HCT116 (cell line): ENCODE results near the gene RELCH.

Experiments used
- CTCF ChIP-seq, 3 experiments: fragments of 200-600 bp in 1 of 3; sonication (generic) in 1 of 3; IDR thresholded peaks in 2 of 3; conservative IDR thresholded peaks in 1 of 3; 2 replicates each; pipeline ENCODE4 v1.5.1; 2012 to 2017; ENCODE audit warnings: low read depth in 2 of 3, low read length in 2 of 3, antibody characterized with exemption in 1 of 3, borderline replicate concordance in 1 of 3, control low read depth in 1 of 3, mild to moderate bottlenecking in 1 of 3, mixed read lengths in 1 of 3, mixed run types in 1 of 3, moderate library complexity in 1 of 3; ENCODE audit not compliant: insufficient read depth in 1 of 3
- EGR1 ChIP-seq: IDR thresholded peaks from 2 replicates; pipeline ENCODE4 v1.6.1; 2012; ENCODE audit warnings: low read depth
- ELF1 ChIP-seq: IDR thresholded peaks from 2 replicates; pipeline ENCODE4 v1.6.1; 2012; ENCODE audit warnings: low read depth, borderline replicate concordance
- MAX ChIP-seq: IDR thresholded peaks from 2 replicates; pipeline ENCODE4 v1.6.1; 2012
- POLR2A ChIP-seq: IDR thresholded peaks from 2 replicates; pipeline ENCODE4 v1.7.0; 2011; ENCODE audit warnings: borderline replicate concordance; ENCODE audit not compliant: insufficient read depth, insufficient read length; ENCODE audit errors: extremely low read depth
- POLR2AphosphoS5 ChIP-seq: IDR thresholded peaks from 2 replicates; pipeline ENCODE4 v1.6.1; 2011; ENCODE audit warnings: mild to moderate bottlenecking, low read depth, low read length, moderate library complexity
- RAD21 ChIP-seq: IDR thresholded peaks from 2 replicates; pipeline ENCODE4 v1.6.1; 2012; ENCODE audit warnings: low read depth, mild to moderate bottlenecking
- REST ChIP-seq: IDR thresholded peaks from 2 replicates; pipeline ENCODE4 v1.6.1; 2012; ENCODE audit warnings: low read depth
- SIN3A ChIP-seq: IDR thresholded peaks from 2 replicates; pipeline ENCODE4 v1.6.1; 2012; ENCODE audit warnings: low read depth
- SRF ChIP-seq: IDR thresholded peaks from 2 replicates; pipeline ENCODE4 v1.6.1; 2012; ENCODE audit warnings: low read depth

GRCh38 chr18:62210138-62210537 lies 23.1 kb downstream of the RELCH start:
- TF ChIP-seq POLR2A, result no peak
- no peak for TF ChIP-seq REST
- TF ChIP-seq CTCF (IDR thresholded peaks at IDR 0.05 in 2 of 3, conservative IDR thresholded peaks at IDR 0.05 in 1 of 3; ENCODE audit: borderline replicate concordance in 1 of 3, insufficient read depth in 1 of 3, low read depth in 2 of 3, low read length in 2 of 3), result no peak
- TF ChIP-seq MAX, result no peak
- no peak for TF ChIP-seq ELF1
- no peak for TF ChIP-seq EGR1
- no peak for TF ChIP-seq SIN3A
- TF ChIP-seq SRF, result no peak
- TF ChIP-seq RAD21, result no peak
- no peak for TF ChIP-seq POLR2AphosphoS5
